Muscle layer of duodenum (tissue), 2 donors: ENCODE measurements around the gene CWC27.

Source experiments
- H3K27ac ChIP-seq: one replicate; pipeline ENCODE4 v1.7.0; 2013; ENCODE audit warnings: mild to moderate bottlenecking, low read length
- H3K27me3 ChIP-seq: one replicate; pipeline ENCODE4 v1.7.0; 2013; ENCODE audit warnings: low read depth, mild to moderate bottlenecking, control low read depth, low read length
- H3K36me3 ChIP-seq, 2 donors: one replicate each; pipeline ENCODE4 v1.7.0; 2013; ENCODE audit warnings: low read length in 2 of 2, control low read depth in 1 of 2, mild to moderate bottlenecking in 1 of 2; ENCODE audit not compliant: insufficient read depth in 2 of 2, control insufficient read depth in 1 of 2
- H3K4me1 ChIP-seq, 2 donors: one replicate each; pipeline ENCODE4 v1.7.0; 2013; ENCODE audit warnings: low read length in 2 of 2, mild to moderate bottlenecking in 2 of 2, control low read depth in 1 of 2, moderate library complexity in 1 of 2; ENCODE audit not compliant: insufficient read depth in 2 of 2, control insufficient read depth in 1 of 2
- H3K4me3 ChIP-seq, 2 donors: one replicate each; pipeline ENCODE4 v1.7.0; 2013; ENCODE audit warnings: low read length in 2 of 2, low read depth in 1 of 2, mild to moderate bottlenecking in 1 of 2
- H3K9me3 ChIP-seq, 2 donors: one replicate each; pipeline ENCODE4 v1.7.0; 2013; ENCODE audit warnings: low read length in 2 of 2, control low read depth in 1 of 2, mild to moderate bottlenecking in 1 of 2; ENCODE audit not compliant: control insufficient read depth in 1 of 2
- donor health status: healthy.

Gene CWC27

GRCh38 chr5:64839936-64840335 lies 71.2 kb downstream of the CWC27 start:
- peaks cover 0 to 12% of the 10 kb centered on the region in 2 donors for H3K36me3 ChIP-seq
- peaks cover 0 to 3% of the 10 kb centered on the region in 2 donors for H3K9me3 ChIP-seq
- H3K27me3 ChIP-seq: no peaks in the 10 kb centered on the region
- peaks cover 0 to 19% of the 10 kb centered on the region in 2 donors for H3K4me1 ChIP-seq
- H3K27ac ChIP-seq: no peak overlapping the region
- no peak overlapping the region for H3K4me3 ChIP-seq

GRCh38 chr5:64840958-64841357 lies 72.2 kb downstream of the CWC27 start:
- peaks cover 0 to 19% of the 10 kb centered on the region in 2 donors for H3K4me1 ChIP-seq
- no peak overlapping the region for H3K27ac ChIP-seq
- peaks cover 0 to 15% of the 10 kb centered on the region in 2 donors for H3K36me3 ChIP-seq
- no peak overlapping the region for H3K4me3 ChIP-seq
- H3K27me3 ChIP-seq: no peaks in the 10 kb centered on the region
- peaks cover 5 to 10% of the 10 kb centered on the region in 2 donors for H3K9me3 ChIP-seq

- no peaks in the 10 kb centered on the region for H3K9me3 ChIP-seq
- H3K36me3 ChIP-seq: no peaks in the 10 kb centered on the region
- no peak overlapping the region for H3K4me3 ChIP-seq
- peaks cover 0 to 4% of the 10 kb centered on the region in 2 donors for H3K4me1 ChIP-seq
- no peak overlapping the region for H3K27ac ChIP-seq
- no peaks in the 10 kb centered on the region for H3K27me3 ChIP-seq
These were observed 85.0 kb downstream of the CWC27 start for GRCh38 chr5:64853777-64854176.

GRCh38 chr5:64854855-64855254 lies 86.1 kb downstream of the CWC27 start:
- Histone ChIP-seq H3K27ac (no peak overlapping the region), H3K4me3 (no peak overlapping the region), H3K9me3 (no peaks in the 10 kb centered on the region), H3K36me3 (no peaks in the 10 kb centered on the region), H3K27me3 (no peaks in the 10 kb centered on the region), H3K4me1 (peaks cover 0 to 11% of the 10 kb centered on the region in 2 donors)

- H3K36me3 ChIP-seq: no peaks in the 10 kb centered on the region
- H3K4me1 ChIP-seq: peaks cover 0 to 8% of the 10 kb centered on the region in 2 donors
- no peak overlapping the region for H3K4me3 ChIP-seq
- no peaks in the 10 kb centered on the region for H3K27me3 ChIP-seq
- no peaks in the 10 kb centered on the region for H3K9me3 ChIP-seq
- H3K27ac ChIP-seq: no peak overlapping the region
These were observed 91.2 kb downstream of the CWC27 start for GRCh38 chr5:64859881-64860280.

GRCh38 chr5:64861281-64861680 lies 92.6 kb downstream of the CWC27 start:
- H3K4me3 ChIP-seq: no peak overlapping the region
- H3K36me3 ChIP-seq: no peaks in the 10 kb centered on the region
- no peaks in the 10 kb centered on the region for H3K27me3 ChIP-seq
- H3K27ac ChIP-seq: no peak overlapping the region
- no peaks in the 10 kb centered on the region for H3K9me3 ChIP-seq
- peaks cover 0 to 8% of the 10 kb centered on the region in 2 donors for H3K4me1 ChIP-seq

GRCh38 chr5:64864171-64864570 lies 95.4 kb downstream of the CWC27 start:
- peaks cover 0 to 5% of the 10 kb centered on the region in 2 donors for H3K4me1 ChIP-seq
- H3K27ac ChIP-seq: no peak overlapping the region
- no peaks in the 10 kb centered on the region for H3K9me3 ChIP-seq
- no peaks in the 10 kb centered on the region for H3K36me3 ChIP-seq
- H3K27me3 ChIP-seq: no peaks in the 10 kb centered on the region
- no peak overlapping the region for H3K4me3 ChIP-seq

- H3K4me3 ChIP-seq: no peak overlapping the region
- H3K9me3 ChIP-seq: no peaks in the 10 kb centered on the region
- no peak overlapping the region for H3K27ac ChIP-seq
- no peaks in the 10 kb centered on the region for H3K27me3 ChIP-seq
- peaks cover 0 to 4% of the 10 kb centered on the region in 2 donors for H3K4me1 ChIP-seq
- no peaks in the 10 kb centered on the region for H3K36me3 ChIP-seq
These were observed 96.9 kb downstream of the CWC27 start for GRCh38 chr5:64865662-64866061.

- Histone ChIP-seq H3K4me1 (peaks cover 0 to 4% of the 10 kb centered on the region in 2 donors), H3K4me3 (no peak overlapping the region), H3K27ac (no peak overlapping the region), H3K36me3 (no peaks in the 10 kb centered on the region), H3K9me3 (no peaks in the 10 kb centered on the region), H3K27me3 (no peaks in the 10 kb centered on the region)
These were observed 100.7 kb downstream of the CWC27 start for GRCh38 chr5:64869419-64869818.

GRCh38 chr5:64872044-64872443 lies 103.3 kb downstream of the CWC27 start:
- Histone ChIP-seq H3K36me3 (no peaks in the 10 kb centered on the region), H3K27ac (no peak overlapping the region), H3K27me3 (no peaks in the 10 kb centered on the region), H3K9me3 (no peaks in the 10 kb centered on the region), H3K4me1 (peaks cover 0 to 4% of the 10 kb centered on the region in 2 donors), H3K4me3 (no peak overlapping the region)

- peaks cover 0 to 4% of the 10 kb centered on the region in 2 donors for H3K4me1 ChIP-seq
- no peaks in the 10 kb centered on the region for H3K27me3 ChIP-seq
- H3K27ac ChIP-seq: no peak overlapping the region
- H3K36me3 ChIP-seq: no peaks in the 10 kb centered on the region
- H3K9me3 ChIP-seq: no peaks in the 10 kb centered on the region
- no peak overlapping the region for H3K4me3 ChIP-seq
These were observed 104.7 kb downstream of the CWC27 start for GRCh38 chr5:64873441-64873840.

- Histone ChIP-seq H3K4me3 (no peak overlapping the region), H3K27ac (no peak overlapping the region)
These were observed 106.0 kb downstream of the CWC27 start for GRCh38 chr5:64874753-64875152.

More at GRCh38 chr5:64874753-64875152, 106.0 kb downstream of the CWC27 start:
- no peaks in the 10 kb centered on the region for H3K27me3 ChIP-seq
- H3K9me3 ChIP-seq: no peaks in the 10 kb centered on the region
- H3K36me3 ChIP-seq: no peaks in the 10 kb centered on the region
- H3K4me1 ChIP-seq: peaks cover 0 to under 1% of the 10 kb centered on the region in 2 donors
